HepG2 (cell line): Measurements from ENCODE around the gene ADIPOR2. TPM values are rescaled to one million over a fixed set of nuclear protein-coding genes. Genes with fewer than 3 reads are reported as not detected.

Experiments used
- ELF1 ChIP-seq: sonication (generic); formaldehyde crosslinking; IDR thresholded peaks from 2 replicates; pipeline ENCODE4 v1.4.0; 2020; ENCODE audit warnings: missing genetic modification reagents
- NFATC3 ChIP-seq: sonication (generic); formaldehyde crosslinking; IDR thresholded peaks from 2 replicates; pipeline ENCODE4 v1.5.1; 2020; ENCODE audit warnings: mild to moderate bottlenecking, missing genetic modification reagents
- TP53 ChIP-seq: sonication (generic); formaldehyde crosslinking; conservative IDR thresholded peaks from 2 replicates; pipeline ENCODE4 v1.4.0; 2020; ENCODE audit warnings: missing genetic modification reagents
- ZFX ChIP-seq: sonication (generic); formaldehyde crosslinking; IDR thresholded peaks from 2 replicates; pipeline ENCODE4 v1.4.0; 2020; ENCODE audit warnings: mild to moderate bottlenecking, low read depth, missing genetic modification reagents, moderate library complexity
- ZNF501 ChIP-seq: sonication (generic); formaldehyde crosslinking; IDR thresholded peaks from 2 replicates; pipeline ENCODE4 v1.5.1; 2020; ENCODE audit warnings: mild to moderate bottlenecking, moderate library complexity, missing genetic modification reagents
- polyA plus RNA-seq, 8 experiments: library from polyadenylated mRNA; depleted of rRNA in 3 of 8; stranded (reverse) in 7 of 8; unstranded in 1 of 8; fragments of >200 nt; fragmentation: Illumina TruSeq in 4 of 8; extraction: Trizol in 4 of 8; gene quantifications; 2 replicates each; pipeline versions ENCODE4 v1.2.1 to v1.2.3, GENCODE V29; 2011 to 2016; ENCODE audit warnings: low read depth in 4 of 8, missing spikeins in 1 of 8, mixed read lengths in 1 of 8; ENCODE audit not compliant: insufficient read depth in 1 of 8
- total RNA-seq, 5 experiments: library from RNA; depleted of rRNA; stranded (reverse); fragments of >200 nt; fragmentation: Illumina TruSeq; extraction: Trizol; gene quantifications; 2 replicates each; pipeline ENCODE4 v1.2.3, GENCODE V29; 2016; ENCODE audit warnings: low read depth in 1 of 5
- TF ChIP-seq, protein P1 (sequence below): sonication (generic); formaldehyde crosslinking; IDR thresholded peaks from 2 replicates; pipeline ENCODE4 v1.4.0; 2020; ENCODE audit warnings: missing genetic modification reagents
- TF ChIP-seq, protein P2 (sequence below): sonication (generic); formaldehyde crosslinking; IDR thresholded peaks from 2 replicates; pipeline ENCODE4 v1.4.0; 2020; ENCODE audit warnings: missing genetic modification reagents

The ADIPOR2 gene
- total and polyA plus RNA-seq, 2 of the 13 experiments (the other 11 are each of a cell fraction or from before 2014, with no cell fraction given) = 35.2 to 52.2 TPM

DNA sequence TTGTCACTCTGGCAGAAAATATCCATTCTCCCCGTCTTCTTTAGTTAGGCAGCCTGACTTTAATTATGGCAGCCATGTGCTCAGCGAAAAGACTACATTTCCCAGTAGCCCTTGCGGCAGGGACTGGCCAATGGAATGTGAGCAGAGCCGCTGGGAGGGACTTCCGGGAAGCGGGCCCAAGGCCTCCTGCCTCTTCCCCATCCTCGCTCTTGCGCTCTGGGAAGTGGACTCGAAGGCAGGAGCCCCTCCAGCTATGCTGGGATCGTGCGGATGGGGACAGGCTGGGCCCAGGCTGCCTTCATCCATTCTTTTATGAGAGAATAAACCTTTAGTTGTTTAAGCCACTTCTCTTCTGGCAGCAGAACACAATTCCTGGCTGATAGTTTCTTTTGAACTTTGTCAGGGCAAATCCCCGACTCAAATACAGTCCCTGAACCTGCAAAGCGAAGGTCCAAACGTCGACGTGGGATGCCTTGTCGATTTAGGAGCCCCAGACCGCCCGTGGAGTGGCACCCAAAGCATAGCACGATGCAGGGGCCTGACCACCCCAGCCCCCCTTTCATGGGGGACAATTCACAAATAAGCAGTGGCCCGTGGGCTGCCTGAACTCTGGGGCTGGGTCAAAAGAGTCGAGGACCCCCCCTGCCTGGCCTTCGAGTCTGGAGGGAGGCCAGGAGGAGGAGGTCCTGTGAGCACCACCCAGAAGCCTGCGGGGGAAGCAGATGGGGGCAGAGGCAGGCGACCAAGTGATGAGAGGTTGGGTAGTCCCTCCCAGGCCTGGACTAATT is 113.9 kb downstream of the ADIPOR2 start (continued):
- peak; percentile 94 for TF ChIP-seq ELF1 (CRISPR knock-in tag)
- no peak for TF ChIP-seq NFATC3
- TF ChIP-seq, protein P1, sequence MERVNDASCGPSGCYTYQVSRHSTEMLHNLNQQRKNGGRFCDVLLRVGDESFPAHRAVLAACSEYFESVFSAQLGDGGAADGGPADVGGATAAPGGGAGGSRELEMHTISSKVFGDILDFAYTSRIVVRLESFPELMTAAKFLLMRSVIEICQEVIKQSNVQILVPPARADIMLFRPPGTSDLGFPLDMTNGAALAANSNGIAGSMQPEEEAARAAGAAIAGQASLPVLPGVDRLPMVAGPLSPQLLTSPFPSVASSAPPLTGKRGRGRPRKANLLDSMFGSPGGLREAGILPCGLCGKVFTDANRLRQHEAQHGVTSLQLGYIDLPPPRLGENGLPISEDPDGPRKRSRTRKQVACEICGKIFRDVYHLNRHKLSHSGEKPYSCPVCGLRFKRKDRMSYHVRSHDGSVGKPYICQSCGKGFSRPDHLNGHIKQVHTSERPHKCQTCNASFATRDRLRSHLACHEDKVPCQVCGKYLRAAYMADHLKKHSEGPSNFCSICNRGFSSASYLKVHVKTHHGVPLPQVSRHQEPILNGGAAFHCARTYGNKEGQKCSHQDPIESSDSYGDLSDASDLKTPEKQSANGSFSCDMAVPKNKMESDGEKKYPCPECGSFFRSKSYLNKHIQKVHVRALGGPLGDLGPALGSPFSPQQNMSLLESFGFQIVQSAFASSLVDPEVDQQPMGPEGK = 0 out of 2 replicates have a peak, but pooled peaks have one; percentile 9
- TF ChIP-seq, protein P2, sequence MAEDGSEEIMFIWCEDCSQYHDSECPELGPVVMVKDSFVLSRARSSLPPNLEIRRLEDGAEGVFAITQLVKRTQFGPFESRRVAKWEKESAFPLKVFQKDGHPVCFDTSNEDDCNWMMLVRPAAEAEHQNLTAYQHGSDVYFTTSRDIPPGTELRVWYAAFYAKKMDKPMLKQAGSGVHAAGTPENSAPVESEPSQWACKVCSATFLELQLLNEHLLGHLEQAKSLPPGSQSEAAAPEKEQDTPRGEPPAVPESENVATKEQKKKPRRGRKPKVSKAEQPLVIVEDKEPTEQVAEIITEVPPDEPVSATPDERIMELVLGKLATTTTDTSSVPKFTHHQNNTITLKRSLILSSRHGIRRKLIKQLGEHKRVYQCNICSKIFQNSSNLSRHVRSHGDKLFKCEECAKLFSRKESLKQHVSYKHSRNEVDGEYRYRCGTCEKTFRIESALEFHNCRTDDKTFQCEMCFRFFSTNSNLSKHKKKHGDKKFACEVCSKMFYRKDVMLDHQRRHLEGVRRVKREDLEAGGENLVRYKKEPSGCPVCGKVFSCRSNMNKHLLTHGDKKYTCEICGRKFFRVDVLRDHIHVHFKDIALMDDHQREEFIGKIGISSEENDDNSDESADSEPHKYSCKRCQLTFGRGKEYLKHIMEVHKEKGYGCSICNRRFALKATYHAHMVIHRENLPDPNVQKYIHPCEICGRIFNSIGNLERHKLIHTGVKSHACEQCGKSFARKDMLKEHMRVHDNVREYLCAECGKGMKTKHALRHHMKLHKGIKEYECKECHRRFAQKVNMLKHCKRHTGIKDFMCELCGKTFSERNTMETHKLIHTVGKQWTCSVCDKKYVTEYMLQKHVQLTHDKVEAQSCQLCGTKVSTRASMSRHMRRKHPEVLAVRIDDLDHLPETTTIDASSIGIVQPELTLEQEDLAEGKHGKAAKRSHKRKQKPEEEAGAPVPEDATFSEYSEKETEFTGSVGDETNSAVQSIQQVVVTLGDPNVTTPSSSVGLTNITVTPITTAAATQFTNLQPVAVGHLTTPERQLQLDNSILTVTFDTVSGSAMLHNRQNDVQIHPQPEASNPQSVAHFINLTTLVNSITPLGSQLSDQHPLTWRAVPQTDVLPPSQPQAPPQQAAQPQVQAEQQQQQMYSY (CRISPR knock-in tag) = no peak
- TF ChIP-seq ZNF501 (CRISPR knock-in tag) = peak; percentile 57; the same call in 1 of the 2 replicates
- TF ChIP-seq TP53 (CRISPR knock-in tag) = no peak
- peak; percentile 70 for TF ChIP-seq ZFX
